Activated naive CD4-positive, alpha-beta T cell treated with anti-CD3 and anti-CD28 coated beads, Interleukin-2, amount 50 U/mL, for 16 hours (primary cell): ENCODE data around the gene CXorf51A.
"Not testable (repeated sequence)": the region's sequence is repeated elsewhere in the genome, so short reads cannot be mapped to it uniquely, and the experiment has no call there.

Source experiments
- DNase-seq: peaks from one replicate; pipeline ENCODE4 v3.0.0-alpha.2; 2020

CXorf51A gene

GRCh38 chrX:146814644-146815043 is at the start of gene CXorf51A:
TSS of gene CXorf51A (minus strand) at chrX:146814744. CDS start at chrX:146814723, 21 bp downstream.
- not testable (repeated sequence) for DNase-seq

GRCh38 chrX:146863566-146863965 is 49.0 kb upstream of the CXorf51A start:
- DNase-seq = no peak

GRCh38 chrX:146854281-146854680 is 39.7 kb upstream of the CXorf51A start:
- no peak for DNase-seq

- no peak for DNase-seq
Observed at GRCh38 chrX:146831994-146832393, 17.4 kb upstream of the CXorf51A start.

GRCh38 chrX:146809471-146809870 is 5.1 kb downstream of the CXorf51A start, which contains the start of gene CXorf51B:
TSS of gene CXorf51B (plus strand) at chrX:146809771. CDS start at chrX:146809792, 21 bp downstream.
- not testable (repeated sequence) for DNase-seq
